Body of pancreas (tissue), 4 donors: ENCODE results near the gene SH3TC1.

Experiments
- POLR2A ChIP-seq, 3 donors: fragments of 450-650 bp; IDR thresholded peaks; one replicate each; pipeline ENCODE4 v1.6.1; 2016; ENCODE audit warnings: antibody characterized with exemption in 3 of 3, mild to moderate bottlenecking in 2 of 3
- TF ChIP-seq, protein P1 (sequence below), 7 experiments: fragments of 450-650 bp in 4 of 7; fragments of 200-600 bp in 3 of 7; sonication (generic) in 3 of 7; IDR thresholded peaks; one replicate each; pipeline ENCODE4 v1.5.1; 2016 to 2019; ENCODE audit warnings: antibody characterized with exemption in 7 of 7

DNA sequence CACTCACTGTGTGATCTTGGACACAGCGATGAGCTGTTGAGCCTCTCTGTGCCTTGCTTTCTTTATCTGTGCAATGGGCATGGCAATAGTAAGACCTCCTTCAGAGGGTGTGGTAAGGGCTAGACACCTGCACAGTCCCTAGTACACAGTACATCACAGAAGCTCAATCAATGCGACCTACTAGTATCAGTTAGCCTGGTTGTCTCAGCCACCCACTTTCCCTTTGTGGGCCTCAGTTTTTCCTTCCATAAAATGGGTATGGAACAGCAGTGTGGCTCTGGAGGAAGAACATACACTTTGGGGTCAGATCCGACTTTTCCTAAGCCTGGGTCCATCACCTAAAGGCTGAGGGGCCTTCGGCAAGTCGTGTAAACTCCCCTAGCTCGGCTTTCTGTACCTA, 67.0 kb downstream of the SH3TC1 start:
- TF ChIP-seq, protein P1, sequence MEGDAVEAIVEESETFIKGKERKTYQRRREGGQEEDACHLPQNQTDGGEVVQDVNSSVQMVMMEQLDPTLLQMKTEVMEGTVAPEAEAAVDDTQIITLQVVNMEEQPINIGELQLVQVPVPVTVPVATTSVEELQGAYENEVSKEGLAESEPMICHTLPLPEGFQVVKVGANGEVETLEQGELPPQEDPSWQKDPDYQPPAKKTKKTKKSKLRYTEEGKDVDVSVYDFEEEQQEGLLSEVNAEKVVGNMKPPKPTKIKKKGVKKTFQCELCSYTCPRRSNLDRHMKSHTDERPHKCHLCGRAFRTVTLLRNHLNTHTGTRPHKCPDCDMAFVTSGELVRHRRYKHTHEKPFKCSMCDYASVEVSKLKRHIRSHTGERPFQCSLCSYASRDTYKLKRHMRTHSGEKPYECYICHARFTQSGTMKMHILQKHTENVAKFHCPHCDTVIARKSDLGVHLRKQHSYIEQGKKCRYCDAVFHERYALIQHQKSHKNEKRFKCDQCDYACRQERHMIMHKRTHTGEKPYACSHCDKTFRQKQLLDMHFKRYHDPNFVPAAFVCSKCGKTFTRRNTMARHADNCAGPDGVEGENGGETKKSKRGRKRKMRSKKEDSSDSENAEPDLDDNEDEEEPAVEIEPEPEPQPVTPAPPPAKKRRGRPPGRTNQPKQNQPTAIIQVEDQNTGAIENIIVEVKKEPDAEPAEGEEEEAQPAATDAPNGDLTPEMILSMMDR (IDR thresholded peaks at IDR 0.05), result no peak
- TF ChIP-seq POLR2A (IDR thresholded peaks at IDR 0.05), result no peak
